ENCODE measurements around the gene MANF. TPM values are rescaled to one million over a fixed set of nuclear protein-coding genes. Genes with fewer than 3 reads are reported as not detected.

MANF gene
- total and polyA plus RNA-seq, 2 of the 13 experiments (the other 11 are each of a cell fraction or from before 2014, with no cell fraction given), result 55.4 to 269 TPM

- TF ChIP-seq DZIP1 (CRISPR knock-in tag; IDR thresholded peaks at IDR 0.05) (no peak), CEBPZ (IDR thresholded peaks at IDR 0.05; ENCODE audit: low read length) (no peak), PAWR (CRISPR knock-in tag; IDR thresholded peaks at IDR 0.05; ENCODE audit: borderline replicate concordance) (no peak), PPARG (CRISPR knock-in tag; conservative IDR thresholded peaks at IDR 0.05) (no peak), ZNF770 (CRISPR knock-in tag; IDR thresholded peaks at IDR 0.05) (no peak; the same call in 1 of the 2 replicates), ZNF317 (CRISPR knock-in tag; IDR thresholded peaks at IDR 0.05) (peak; percentile 81), E2F1 (CRISPR knock-in tag; IDR thresholded peaks at IDR 0.05) (peak; percentile 61; the same call in 1 of the 2 replicates)
- TF ChIP-seq, protein P1, sequence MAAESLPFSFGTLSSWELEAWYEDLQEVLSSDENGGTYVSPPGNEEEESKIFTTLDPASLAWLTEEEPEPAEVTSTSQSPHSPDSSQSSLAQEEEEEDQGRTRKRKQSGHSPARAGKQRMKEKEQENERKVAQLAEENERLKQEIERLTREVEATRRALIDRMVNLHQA (CRISPR knock-in tag; IDR thresholded peaks at IDR 0.05), result no peak
- TF ChIP-seq, protein P2, sequence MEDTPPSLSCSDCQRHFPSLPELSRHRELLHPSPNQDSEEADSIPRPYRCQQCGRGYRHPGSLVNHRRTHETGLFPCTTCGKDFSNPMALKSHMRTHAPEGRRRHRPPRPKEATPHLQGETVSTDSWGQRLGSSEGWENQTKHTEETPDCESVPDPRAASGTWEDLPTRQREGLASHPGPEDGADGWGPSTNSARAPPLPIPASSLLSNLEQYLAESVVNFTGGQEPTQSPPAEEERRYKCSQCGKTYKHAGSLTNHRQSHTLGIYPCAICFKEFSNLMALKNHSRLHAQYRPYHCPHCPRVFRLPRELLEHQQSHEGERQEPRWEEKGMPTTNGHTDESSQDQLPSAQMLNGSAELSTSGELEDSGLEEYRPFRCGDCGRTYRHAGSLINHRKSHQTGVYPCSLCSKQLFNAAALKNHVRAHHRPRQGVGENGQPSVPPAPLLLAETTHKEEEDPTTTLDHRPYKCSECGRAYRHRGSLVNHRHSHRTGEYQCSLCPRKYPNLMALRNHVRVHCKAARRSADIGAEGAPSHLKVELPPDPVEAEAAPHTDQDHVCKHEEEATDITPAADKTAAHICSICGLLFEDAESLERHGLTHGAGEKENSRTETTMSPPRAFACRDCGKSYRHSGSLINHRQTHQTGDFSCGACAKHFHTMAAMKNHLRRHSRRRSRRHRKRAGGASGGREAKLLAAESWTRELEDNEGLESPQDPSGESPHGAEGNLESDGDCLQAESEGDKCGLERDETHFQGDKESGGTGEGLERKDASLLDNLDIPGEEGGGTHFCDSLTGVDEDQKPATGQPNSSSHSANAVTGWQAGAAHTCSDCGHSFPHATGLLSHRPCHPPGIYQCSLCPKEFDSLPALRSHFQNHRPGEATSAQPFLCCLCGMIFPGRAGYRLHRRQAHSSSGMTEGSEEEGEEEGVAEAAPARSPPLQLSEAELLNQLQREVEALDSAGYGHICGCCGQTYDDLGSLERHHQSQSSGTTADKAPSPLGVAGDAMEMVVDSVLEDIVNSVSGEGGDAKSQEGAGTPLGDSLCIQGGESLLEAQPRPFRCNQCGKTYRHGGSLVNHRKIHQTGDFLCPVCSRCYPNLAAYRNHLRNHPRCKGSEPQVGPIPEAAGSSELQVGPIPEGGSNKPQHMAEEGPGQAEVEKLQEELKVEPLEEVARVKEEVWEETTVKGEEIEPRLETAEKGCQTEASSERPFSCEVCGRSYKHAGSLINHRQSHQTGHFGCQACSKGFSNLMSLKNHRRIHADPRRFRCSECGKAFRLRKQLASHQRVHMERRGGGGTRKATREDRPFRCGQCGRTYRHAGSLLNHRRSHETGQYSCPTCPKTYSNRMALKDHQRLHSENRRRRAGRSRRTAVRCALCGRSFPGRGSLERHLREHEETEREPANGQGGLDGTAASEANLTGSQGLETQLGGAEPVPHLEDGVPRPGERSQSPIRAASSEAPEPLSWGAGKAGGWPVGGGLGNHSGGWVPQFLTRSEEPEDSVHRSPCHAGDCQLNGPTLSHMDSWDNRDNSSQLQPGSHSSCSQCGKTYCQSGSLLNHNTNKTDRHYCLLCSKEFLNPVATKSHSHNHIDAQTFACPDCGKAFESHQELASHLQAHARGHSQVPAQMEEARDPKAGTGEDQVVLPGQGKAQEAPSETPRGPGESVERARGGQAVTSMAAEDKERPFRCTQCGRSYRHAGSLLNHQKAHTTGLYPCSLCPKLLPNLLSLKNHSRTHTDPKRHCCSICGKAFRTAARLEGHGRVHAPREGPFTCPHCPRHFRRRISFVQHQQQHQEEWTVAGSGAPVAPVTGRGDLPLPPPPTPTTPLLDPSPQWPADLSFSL (CRISPR knock-in tag; IDR thresholded peaks at IDR 0.05), result no peak
Measured at GRCh38 chr3:51384726-51385473, at the start of gene MANF (continued).

All from HepG2 (cell line).